Vagina (tissue), 2 donors: ENCODE data around the gene RTRAF.

ENCODE experiments used
- CTCF ChIP-seq, 3 experiments: fragments of 450-650 bp in 2 of 3; fragments of 200-600 bp in 1 of 3; sonication (generic) in 1 of 3; IDR thresholded peaks; one replicate each; pipeline ENCODE4 v1.5.1; 2017 to 2019; ENCODE audit warnings: antibody characterized with exemption in 3 of 3, mild to moderate bottlenecking in 2 of 3, moderate library complexity in 2 of 3
- POLR2A ChIP-seq, 2 donors: fragments of 450-650 bp; IDR thresholded peaks; one replicate each; pipeline ENCODE4 v1.6.1; 2017; ENCODE audit warnings: antibody characterized with exemption in 2 of 2, mild to moderate bottlenecking in 2 of 2, moderate library complexity in 2 of 2
- POLR2AphosphoS5 ChIP-seq, 2 donors: sonication (generic); formaldehyde crosslinking; IDR thresholded peaks; one replicate each; pipeline ENCODE4 v1.9.0; 2017; ENCODE audit warnings: antibody characterized with exemption in 2 of 2, mild to moderate bottlenecking in 2 of 2, low read depth in 1 of 2; ENCODE audit not compliant: insufficient read depth in 1 of 2

DNA sequence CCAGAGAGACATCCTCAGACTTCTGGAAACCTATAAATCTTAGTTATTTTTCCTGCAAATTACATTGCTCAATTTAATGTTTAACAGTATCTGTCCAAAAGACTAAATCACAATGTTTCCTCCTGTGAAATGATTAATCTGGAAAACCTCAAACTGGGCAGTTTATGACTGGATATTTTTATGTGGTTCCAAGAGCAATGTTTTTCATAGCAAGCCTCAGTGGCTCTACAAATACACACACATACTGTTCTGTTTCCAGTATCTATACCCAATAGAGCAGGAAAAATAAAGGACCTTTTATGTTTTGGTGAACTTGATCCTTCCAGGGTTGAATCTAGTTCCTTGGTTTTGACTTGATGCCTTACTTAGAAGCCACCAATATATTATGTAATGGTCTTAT is 70.3 kb downstream of the RTRAF start:
- no peak for TF ChIP-seq POLR2A (IDR thresholded peaks at IDR 0.05)
- TF ChIP-seq CTCF (IDR thresholded peaks at IDR 0.05) = no peak
- no peak for TF ChIP-seq POLR2AphosphoS5 (IDR thresholded peaks at IDR 0.05; ENCODE audit: insufficient read depth in 1 of 2, low read depth in 1 of 2)
